Measurements from ENCODE around the gene JMJD1C.
"Not testable (repeated sequence)": the region's sequence is repeated elsewhere in the genome, so short reads cannot be mapped to it uniquely, and the experiment has no call there.

The JMJD1C gene

DNA sequence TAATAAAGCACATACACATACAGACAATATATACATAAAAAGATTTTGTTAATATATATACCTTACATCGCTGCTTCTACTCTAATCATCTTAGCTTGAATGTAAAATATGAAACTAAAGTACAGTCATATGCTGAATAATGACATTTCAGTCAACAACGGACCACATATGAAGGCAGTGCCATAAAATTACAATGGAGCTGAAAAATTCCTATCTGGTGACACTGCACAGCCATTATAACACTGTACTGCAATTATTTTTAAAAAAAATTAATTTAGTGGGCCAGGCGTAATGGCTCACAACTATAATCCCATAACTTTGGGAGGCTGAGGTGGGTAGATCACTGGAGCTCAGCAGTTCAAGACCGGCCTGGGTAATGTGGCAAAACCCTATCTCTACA, 122.3 kb downstream of the JMJD1C start:
- no peak for FAIRE-seq
- no peak for TF ChIP-seq TAF1 (IDR thresholded peaks at IDR 0.05; ENCODE audit: borderline replicate concordance, low read depth, low read length)
- TF ChIP-seq POLR2AphosphoS5 (IDR thresholded peaks at IDR 0.05; ENCODE audit: low read depth, low read length) = no peak
- no peak for TF ChIP-seq POLR2A (IDR thresholded peaks at IDR 0.05; ENCODE audit: low read depth, low read length)
- no peak for DNase-seq (ENCODE audit: insufficient read length)

DNA sequence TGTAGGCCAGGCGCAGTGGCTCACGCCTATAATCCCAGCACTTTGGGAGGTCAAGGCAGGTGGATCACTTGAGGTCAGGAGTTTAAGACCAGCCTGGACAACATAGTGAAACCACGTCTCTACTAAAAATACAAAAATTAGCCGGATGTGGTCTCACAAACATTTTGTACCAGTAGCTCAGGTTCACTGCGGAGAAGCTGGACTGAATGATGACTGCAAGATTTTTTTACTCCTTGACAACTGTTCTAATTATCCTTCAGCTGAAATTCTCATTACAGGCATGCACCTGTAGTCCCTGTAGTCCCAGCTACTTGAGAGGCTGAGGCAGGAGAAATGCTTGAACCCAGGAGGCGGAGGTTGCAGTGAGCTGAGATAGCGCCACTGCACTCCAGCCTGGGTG, 126.1 kb downstream of the JMJD1C start:
- DNase-seq (ENCODE audit: insufficient read length); FAIRE-seq: not testable (repeated sequence)

DNA sequence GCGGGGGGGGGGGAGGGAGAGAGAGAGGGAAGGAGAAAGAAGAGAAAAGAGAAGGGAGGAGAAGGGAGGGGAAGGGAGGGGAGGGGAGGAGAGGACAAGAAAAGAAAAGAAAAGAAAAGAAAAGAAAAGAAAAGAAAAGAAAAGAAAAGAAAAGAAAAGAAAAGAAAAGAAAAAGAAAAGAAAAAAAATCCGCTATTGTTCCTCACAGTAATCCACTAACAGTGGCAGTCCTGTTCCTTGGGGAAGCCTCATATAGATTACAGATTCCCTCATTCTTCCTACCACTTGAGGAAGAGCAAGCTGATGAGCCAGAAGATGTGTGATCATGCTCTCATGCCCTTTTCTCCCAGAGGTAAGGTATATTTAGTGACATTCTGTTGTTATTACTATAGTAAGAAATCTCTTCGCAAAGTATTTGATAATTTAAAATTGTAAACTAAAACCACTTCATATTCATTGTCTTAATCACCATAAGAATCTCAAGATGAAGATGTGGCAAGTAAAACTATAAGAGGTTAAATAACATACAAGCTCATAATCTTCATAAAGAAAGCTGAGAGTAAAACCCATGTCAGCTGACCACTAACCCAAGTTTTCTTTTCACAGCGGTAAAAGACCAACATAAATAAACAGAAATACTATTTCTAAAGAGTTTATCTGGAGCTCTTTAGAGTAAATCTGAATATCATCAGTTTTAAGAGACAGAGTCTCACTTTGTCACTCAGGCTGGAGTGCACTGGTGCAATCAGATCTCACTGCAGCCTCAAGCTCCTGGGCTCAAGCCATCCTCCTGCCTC, 128.1 kb downstream of the JMJD1C start:
- no peak for TF ChIP-seq POLR2A (IDR thresholded peaks at IDR 0.05; ENCODE audit: low read depth, low read length)
- no peak for TF ChIP-seq TAF1 (IDR thresholded peaks at IDR 0.05; ENCODE audit: borderline replicate concordance, low read depth, low read length)
- TF ChIP-seq POLR2AphosphoS5 (IDR thresholded peaks at IDR 0.05; ENCODE audit: low read depth, low read length) = no peak
- DNase-seq (ENCODE audit: insufficient read length) (no peak), FAIRE-seq (no peak)

DNA sequence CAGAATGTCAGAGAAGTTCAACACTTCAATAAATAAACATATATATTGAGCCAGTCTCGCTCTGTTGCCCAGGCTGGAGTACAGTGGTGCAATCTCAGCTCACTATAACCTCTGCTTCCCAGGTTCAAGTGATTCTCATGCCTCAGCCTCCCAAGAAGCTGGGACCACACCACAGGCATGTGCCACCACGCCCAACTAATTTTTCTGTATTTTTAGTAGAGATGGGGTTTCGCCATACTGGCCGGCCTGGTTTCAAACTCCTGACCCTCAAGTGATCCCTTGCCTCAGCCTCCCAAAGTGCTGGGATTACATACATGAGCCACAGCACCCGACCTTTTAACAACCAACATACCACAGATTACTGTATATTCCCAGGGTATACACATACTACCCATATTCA, 134.2 kb downstream of the JMJD1C start:
- FAIRE-seq = no peak
- no peak for TF ChIP-seq POLR2A (IDR thresholded peaks at IDR 0.05; ENCODE audit: low read depth, low read length)
- TF ChIP-seq TAF1 (IDR thresholded peaks at IDR 0.05; ENCODE audit: borderline replicate concordance, low read depth, low read length) = no peak
- no peak for TF ChIP-seq POLR2AphosphoS5 (IDR thresholded peaks at IDR 0.05; ENCODE audit: low read depth, low read length)
- DNase-seq (ENCODE audit: insufficient read length) = no peak

GRCh38 chr10:63324495-63324854, 141.3 kb downstream of the JMJD1C start:
- no peak for DNase-seq (ENCODE audit: insufficient read length)
- FAIRE-seq = no peak
- TF ChIP-seq POLR2AphosphoS5 (IDR thresholded peaks at IDR 0.05; ENCODE audit: low read depth, low read length) = no peak
- TF ChIP-seq TAF1 (IDR thresholded peaks at IDR 0.05; ENCODE audit: borderline replicate concordance, low read depth, low read length) = no peak
- no peak for TF ChIP-seq POLR2A (IDR thresholded peaks at IDR 0.05; ENCODE audit: low read depth, low read length)

GRCh38 chr10:63323701-63324494, 141.9 kb downstream of the JMJD1C start:
- DNase-seq (ENCODE audit: insufficient read length) = no peak
- no peak for FAIRE-seq
- TF ChIP-seq POLR2A (IDR thresholded peaks at IDR 0.05; ENCODE audit: low read depth, low read length) = no peak
- no peak for TF ChIP-seq POLR2AphosphoS5 (IDR thresholded peaks at IDR 0.05; ENCODE audit: low read depth, low read length)
- no peak for TF ChIP-seq TAF1 (IDR thresholded peaks at IDR 0.05; ENCODE audit: borderline replicate concordance, low read depth, low read length)

DNA sequence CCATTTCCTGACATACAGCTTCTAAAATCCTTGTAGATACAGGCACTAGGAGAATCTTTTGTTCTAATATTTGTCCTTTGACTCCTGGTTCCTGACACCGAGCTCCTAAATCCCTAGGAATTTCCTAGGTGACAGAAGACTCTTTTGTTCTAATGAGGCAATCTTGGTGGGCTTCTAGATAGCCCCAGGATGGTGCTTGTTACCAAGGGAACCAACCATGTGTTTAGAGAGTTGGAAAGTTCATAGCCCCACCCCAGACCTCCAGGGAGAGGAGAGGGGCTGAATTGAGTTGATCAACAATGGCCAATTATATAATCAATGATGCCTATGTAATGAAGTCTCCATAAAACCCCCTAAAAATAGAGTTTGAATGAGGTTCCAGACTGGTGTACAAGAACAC, 145.1 kb downstream of the JMJD1C start:
- no peak for FAIRE-seq
- no peak for TF ChIP-seq POLR2AphosphoS5 (IDR thresholded peaks at IDR 0.05; ENCODE audit: low read depth, low read length)
- no peak for DNase-seq (ENCODE audit: insufficient read length)

DNA sequence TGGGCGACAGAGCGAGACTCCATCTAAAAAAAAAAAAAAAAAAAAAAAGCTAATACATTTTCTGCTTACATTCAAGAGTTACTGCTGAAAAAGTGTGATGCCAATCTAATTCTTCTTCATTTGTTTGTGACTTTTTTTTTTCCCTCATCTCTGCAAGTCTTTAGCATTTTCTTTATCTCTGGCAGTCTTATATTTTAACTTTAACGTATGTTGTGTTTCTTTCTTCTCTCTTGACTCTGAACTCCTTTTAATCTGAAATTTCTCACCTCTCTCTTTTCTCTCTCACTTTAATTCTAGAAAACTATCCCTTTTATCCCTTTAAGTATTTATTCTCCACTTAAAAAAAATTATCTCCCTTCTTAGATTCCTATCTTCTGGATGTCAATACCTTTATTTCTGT, 146.5 kb downstream of the JMJD1C start:
- FAIRE-seq (no peak), DNase-seq (ENCODE audit: insufficient read length) (no peak)
- TF ChIP-seq TAF1 (IDR thresholded peaks at IDR 0.05; ENCODE audit: borderline replicate concordance, low read depth, low read length) (no peak), POLR2A (IDR thresholded peaks at IDR 0.05; ENCODE audit: low read depth, low read length) (no peak), POLR2AphosphoS5 (IDR thresholded peaks at IDR 0.05; ENCODE audit: low read depth, low read length) (no peak)

GRCh38 chr10:63318491-63318890, 147.3 kb downstream of the JMJD1C start:
- TF ChIP-seq POLR2AphosphoS5 (IDR thresholded peaks at IDR 0.05; ENCODE audit: low read depth, low read length) (no peak), POLR2A (IDR thresholded peaks at IDR 0.05; ENCODE audit: low read depth, low read length) (no peak), TAF1 (IDR thresholded peaks at IDR 0.05; ENCODE audit: borderline replicate concordance, low read depth, low read length) (no peak)
- no peak for DNase-seq (ENCODE audit: insufficient read length)
- no peak for FAIRE-seq

DNA sequence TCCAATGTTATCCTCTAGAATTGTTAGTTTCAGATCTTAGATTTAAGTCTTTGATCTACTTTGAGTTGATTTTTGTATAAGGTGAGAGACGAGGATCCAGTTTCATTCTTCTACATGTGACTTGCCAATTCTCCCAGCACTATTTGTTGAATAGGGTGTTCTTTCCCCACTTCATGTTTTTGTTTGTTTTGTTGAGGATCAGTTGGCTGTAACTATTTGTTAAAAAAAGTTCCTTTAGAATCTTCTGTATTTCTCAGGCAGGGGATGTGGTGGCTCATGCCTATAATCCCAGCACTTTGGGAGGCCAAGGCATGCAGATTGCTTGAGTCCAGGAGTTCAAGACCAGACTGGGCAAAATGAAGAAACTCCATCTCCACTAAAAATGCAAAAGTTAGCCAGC, 151.8 kb downstream of the JMJD1C start:
- no peak for FAIRE-seq
- DNase-seq (ENCODE audit: insufficient read length) = no peak

DNA sequence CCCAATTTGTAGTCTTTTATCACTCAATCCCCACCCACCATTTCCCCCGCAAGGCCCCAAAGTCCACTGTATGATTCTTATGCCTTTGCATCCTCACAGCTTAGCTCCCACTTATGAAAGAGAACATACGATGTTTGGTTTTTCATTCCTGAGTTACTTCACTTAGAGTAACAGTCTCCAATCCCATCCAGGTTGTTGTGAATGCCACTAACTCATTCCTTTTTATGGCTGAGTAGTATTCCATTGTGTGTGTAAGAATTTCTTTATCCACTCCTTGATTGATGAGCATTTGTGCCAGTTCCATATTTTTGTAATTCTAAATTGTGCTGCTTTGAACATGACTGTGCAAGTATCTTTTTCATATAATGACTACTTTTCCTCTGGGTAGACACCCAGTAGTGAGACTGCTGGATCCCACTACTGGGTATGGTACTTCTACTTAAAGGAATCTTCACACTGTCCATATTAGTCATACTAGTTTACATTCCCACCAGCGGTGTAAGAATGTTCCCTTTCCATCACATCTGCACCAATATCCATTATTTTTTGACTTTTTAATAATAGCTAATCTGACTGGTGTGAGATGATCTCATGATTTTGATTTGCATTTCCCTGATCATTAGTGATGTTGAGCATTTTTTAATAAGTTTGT, 152.6 kb downstream of the JMJD1C start:
- TF ChIP-seq POLR2AphosphoS5 (IDR thresholded peaks at IDR 0.05; ENCODE audit: low read depth, low read length) (no peak), POLR2A (IDR thresholded peaks at IDR 0.05; ENCODE audit: low read depth, low read length) (no peak), TAF1 (IDR thresholded peaks at IDR 0.05; ENCODE audit: borderline replicate concordance, low read depth, low read length) (no peak)
- DNase-seq (ENCODE audit: insufficient read length) (no peak), FAIRE-seq (no peak)

More for the DNA sequence above, 151.8 kb downstream of the JMJD1C start:
- TF ChIP-seq POLR2AphosphoS5 (IDR thresholded peaks at IDR 0.05; ENCODE audit: low read depth, low read length) = no peak
- TF ChIP-seq POLR2A (IDR thresholded peaks at IDR 0.05; ENCODE audit: low read depth, low read length) = no peak
- no peak for TF ChIP-seq TAF1 (IDR thresholded peaks at IDR 0.05; ENCODE audit: borderline replicate concordance, low read depth, low read length)

DNA sequence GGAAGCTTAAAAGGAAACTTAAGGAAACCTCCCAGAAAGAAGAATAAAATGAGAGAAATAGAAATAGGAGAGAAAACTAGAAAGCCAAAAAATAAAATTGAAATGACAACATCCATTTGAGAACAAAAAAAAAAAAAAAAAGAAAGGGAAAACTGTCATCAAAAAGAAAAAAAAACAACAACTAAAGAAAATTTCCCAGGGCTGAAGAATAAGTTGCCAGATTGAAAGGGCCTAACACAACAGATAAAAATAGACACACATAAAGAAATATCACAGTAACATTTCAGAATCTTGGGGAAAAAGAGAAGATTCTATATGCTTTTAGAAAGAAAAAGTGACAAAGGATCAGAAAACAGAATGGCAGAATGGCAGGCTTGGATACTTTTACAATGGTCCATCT, 157.1 kb downstream of the JMJD1C start:
- FAIRE-seq (no peak), DNase-seq (ENCODE audit: insufficient read length) (no peak)
- TF ChIP-seq POLR2AphosphoS5 (IDR thresholded peaks at IDR 0.05; ENCODE audit: low read depth, low read length) (no peak), TAF1 (IDR thresholded peaks at IDR 0.05; ENCODE audit: borderline replicate concordance, low read depth, low read length) (no peak), POLR2A (IDR thresholded peaks at IDR 0.05; ENCODE audit: low read depth, low read length) (no peak)
